Nucleus accumbens (tissue), 56 donors: Measurements from ENCODE around the gene TEX19.
"Not testable (repeated sequence)": the region's sequence is repeated elsewhere in the genome, so short reads cannot be mapped to it uniquely, and the experiment has no call there.

Source experiments
- DNase-seq, 56 donors: peaks; one replicate each; lab custom pipeline; 2025; lab: John Stamatoyannopoulos, UW

Gene TEX19

DNA sequence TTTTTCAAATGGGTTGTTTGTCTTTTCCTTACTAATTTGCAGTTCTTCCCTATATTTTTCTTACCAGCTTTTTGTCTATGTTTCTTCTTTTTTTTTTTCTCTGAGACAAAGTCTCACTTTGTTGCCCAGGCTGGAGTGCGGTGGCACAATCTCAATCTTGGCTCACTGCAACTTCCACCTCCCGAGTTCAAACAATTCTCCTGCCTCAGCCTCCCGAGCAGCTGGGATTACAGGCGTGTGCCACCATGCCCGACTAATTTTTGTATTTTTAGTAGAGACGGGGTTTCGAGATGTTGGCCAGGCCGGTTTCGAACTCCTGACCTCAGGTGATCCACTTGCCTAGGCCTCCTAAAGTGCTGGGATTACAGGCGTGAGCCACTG, 14.0 kb downstream of the TEX19 start:
- not testable (repeated sequence) for DNase-seq

DNA sequence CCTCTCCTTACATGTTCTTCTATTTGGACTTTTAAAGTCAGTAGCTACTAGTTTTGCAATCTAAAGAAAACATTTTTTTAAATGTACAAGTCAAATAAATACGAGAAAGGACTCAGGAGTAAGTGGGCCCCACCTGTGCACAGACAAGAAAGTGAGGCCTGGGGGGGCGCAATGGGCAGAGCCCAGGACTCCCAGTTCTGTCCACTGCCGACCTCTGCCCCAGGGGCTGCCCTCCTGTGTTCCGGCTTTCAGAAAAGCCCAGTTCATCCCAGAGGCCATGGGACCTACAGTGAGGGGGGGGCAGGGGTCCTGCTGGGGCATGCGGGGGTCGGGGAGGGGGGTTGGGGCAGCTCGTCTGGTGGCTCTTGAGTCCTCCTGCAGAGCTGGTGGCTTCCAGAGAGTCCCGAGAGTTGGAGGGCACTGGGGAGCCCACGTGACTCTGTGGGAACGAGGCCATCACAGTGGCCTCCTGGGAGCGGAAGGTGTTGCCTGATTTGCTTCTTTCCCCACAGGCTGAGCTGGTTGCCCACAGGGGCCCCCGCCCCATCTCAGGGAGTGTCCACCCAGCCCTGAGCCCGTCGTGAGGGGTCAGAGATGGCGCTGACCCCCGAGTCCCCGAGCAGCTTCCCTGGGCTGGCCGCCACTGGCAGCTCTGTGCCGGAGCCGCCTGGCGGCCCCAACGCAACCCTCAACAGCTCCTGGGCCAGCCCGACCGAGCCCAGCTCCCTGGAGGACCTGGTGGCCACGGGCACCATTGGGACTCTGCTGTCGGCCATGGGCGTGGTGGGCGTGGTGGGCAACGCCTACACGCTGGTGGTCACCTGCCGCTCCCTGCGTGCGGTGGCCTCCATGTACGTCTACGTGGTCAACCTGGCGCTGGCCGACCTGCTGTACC, 14.9 kb downstream of the TEX19 start:
- DNase-seq: no peak

DNA sequence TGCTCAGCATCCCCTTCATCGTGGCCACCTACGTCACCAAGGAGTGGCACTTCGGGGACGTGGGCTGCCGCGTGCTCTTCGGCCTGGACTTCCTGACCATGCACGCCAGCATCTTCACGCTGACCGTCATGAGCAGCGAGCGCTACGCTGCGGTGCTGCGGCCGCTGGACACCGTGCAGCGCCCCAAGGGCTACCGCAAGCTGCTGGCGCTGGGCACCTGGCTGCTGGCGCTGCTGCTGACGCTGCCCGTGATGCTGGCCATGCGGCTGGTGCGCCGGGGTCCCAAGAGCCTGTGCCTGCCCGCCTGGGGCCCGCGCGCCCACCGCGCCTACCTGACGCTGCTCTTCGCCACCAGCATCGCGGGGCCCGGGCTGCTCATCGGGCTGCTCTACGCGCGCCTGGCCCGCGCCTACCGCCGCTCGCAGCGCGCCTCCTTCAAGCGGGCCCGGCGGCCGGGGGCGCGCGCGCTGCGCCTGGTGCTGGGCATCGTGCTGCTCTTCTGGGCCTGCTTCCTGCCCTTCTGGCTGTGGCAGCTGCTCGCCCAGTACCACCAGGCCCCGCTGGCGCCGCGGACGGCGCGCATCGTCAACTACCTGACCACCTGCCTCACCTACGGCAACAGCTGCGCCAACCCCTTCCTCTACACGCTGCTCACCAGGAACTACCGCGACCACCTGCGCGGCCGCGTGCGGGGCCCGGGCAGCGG, 15.7 kb downstream of the TEX19 start:
- no peak for DNase-seq

DNA sequence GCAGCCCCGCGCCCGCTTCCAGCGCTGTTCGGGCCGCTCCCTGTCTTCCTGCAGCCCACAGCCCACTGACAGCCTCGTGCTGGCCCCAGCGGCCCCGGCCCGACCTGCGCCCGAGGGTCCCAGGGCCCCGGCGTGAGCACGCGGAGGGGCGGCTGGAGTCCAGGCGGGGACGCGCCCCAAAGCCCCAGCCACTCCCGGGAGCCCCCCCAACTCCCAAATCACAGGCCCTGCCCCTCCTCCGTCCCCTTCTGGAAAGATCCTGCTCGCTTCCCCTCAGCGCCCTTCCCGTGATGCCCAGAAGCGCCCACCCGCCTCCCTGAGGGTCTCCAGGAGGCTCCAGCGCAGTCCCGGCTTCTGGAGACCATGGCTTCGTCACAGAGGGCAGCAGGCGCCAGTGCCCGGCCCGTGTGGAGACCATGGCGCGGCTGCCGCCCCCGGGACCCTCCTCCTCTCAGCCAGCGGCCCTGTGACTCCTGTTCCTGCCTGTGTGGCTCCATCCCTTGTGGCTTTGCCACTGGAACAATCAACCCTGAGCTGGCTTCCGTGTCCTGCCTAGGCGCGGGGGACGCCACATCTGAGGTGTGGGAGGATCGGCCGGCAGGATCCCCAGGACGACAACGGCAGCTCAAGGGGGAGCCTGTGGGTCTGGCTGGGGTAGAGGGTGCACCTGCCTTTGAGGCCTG, 16.5 kb downstream of the TEX19 start:
- no peak for DNase-seq

DNA sequence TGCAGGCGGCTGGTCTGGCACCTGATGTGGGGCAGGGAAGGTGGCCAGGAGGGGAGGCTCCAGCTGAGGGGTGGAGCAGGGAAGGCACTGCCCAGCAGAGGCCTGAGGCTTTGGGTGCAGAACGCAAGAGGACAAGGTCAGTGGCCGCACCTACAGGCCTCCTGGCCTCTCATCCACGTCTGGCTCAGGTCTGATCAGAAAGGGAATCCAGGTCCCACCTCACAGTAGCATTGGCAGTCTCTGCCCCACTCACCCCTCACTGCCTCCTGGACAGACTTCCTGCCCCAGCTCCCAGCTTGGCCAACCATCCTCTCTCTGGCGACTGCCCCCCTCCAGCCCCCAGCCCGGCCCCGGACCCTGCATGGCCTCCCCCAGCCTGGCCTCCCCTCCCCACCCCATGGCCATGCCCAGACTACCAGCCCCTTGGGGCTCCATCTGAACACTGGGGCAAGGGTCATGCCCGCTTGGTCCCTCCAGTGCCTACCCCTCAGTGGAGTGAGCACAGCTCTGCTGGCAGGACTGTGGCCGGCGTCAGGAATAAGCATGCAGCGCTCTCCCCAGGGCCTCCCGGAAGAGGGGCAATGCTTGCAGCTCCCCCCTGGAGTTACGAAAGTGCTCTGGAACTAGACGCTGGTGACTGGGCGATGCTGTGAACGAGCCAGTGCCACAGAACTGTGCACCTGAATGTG, 17.1 kb downstream of the TEX19 start:
- no peak for DNase-seq

DNA sequence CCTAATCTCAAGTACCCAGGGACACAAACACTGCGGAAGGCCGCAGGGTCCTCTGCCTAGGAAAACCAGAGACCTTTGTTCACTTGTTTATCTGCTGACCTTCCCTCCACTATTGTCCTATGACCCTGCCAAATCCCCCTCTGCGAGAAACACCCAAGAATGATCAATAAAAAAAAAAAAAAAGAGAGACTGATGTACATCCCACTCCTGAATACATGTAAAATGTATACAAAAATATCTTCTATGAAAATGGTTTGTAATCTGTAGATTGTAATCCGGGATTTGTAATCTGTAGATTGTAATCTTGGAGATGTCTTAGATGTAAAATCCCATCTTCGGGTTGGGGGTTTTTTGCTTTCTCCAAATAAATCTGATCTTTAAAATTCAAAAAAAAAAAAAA, 18.2 kb downstream of the TEX19 start:
- not testable (repeated sequence) for DNase-seq

DNA sequence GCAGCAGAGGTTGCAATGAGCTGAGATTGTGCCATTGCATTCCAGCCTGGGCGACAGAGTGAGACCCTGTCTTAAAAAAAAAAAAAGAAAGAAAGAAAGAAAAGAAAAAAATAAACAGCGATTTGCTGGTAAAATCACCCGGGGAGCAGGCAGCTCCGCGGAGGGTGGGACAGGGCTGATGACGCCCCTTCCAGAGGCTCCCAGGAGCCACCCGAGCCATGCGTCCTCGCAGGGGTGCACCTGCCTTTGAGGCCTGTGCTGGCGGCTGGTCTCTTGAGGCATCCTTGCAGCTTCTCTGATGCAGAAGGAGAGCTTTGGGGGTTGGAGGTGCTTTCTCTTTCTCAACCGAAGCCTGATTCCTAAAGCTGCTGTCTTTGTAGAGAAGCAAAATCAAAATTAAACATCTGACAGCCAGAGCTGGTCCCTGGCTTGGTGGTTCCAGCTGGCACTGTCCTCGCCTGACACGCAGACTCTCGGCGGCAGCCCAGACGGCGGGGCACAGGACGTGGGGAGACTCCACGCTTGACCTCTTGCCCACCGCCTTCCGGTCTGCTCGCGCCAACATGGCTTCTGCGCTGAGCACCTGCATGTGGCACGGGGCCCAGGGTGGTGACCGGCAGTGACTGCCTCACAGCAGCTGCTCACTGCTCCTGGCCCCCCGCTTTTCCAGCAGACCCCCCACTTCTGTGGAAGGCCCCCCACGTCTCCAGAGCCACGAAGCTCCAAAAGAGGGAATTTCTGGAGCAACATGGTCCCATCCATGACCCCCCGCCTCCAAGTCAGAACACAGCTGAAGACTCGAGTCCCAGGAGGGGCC, 19.1 kb downstream of the TEX19 start:
- DNase-seq: no peak

DNA sequence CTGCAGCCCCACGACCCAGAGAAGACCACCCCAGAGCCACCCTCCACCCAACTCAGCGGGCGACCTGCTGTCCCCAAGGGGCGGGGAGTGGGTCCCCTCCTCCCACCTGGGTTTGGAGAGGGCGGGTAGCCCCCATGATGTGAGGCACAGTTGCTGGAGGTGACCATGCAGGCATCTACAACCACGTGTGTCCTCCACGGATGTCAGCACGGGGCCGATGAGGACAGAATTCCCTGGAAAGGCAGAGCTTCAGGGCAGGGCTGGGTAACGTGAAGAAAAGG, 19.6 kb downstream of the TEX19 start:
- no peak for DNase-seq

DNA sequence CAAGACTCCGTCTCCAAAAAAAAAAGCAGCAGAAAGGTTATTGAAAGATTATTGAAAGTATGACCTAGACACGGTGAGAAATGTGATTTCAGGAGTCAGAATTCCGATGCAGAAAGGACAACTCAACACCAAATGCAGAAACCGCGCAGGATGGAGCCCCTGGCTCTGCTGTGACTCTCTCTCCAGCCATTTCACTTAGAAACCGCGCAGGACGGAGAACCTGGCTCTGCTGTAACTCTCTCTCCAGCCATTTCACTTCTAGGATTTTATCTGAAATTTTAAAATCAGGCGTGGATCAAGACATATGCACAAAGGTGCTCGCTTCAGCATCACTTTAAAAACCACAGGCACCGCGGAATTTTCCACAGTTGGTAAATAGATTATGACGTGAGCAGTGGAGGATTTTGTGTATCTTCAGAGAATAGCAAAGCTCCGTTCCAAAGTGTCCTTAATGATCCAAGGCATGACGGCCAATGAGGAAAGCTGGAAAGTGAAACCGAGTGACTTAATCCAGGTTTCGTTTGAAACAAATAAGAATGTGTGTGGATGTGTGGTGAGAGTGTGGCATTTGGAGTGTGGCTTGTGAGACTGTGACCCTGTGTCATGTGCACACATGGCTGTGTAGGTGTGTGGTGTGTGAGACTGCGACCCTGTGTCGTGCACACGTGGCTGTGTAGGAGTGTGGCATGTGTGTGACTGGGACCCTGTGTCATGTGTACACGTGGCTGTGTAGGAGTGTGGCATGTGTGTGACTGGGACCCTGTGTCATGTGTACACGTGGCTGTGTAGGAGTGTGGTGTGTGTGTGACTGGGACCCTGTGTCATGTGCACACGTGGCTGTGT, 22.0 kb downstream of the TEX19 start:
- DNase-seq: no peak

DNA sequence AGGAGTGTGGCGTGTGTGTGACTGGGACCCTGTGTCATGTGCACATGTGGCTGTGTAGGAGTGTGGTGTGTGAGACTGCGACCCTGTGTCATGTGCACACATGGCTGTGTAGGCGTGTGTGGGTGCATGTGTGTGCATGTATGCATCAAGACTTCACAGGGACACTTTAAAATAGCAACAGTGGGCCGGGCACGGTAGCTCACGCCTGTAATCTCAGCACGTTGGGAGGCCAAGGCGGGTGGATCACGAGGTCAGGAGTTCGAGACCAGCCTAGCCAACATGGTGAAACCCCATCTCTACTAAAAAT, 22.6 kb downstream of the TEX19 start:
- not testable (repeated sequence) for DNase-seq

DNA sequence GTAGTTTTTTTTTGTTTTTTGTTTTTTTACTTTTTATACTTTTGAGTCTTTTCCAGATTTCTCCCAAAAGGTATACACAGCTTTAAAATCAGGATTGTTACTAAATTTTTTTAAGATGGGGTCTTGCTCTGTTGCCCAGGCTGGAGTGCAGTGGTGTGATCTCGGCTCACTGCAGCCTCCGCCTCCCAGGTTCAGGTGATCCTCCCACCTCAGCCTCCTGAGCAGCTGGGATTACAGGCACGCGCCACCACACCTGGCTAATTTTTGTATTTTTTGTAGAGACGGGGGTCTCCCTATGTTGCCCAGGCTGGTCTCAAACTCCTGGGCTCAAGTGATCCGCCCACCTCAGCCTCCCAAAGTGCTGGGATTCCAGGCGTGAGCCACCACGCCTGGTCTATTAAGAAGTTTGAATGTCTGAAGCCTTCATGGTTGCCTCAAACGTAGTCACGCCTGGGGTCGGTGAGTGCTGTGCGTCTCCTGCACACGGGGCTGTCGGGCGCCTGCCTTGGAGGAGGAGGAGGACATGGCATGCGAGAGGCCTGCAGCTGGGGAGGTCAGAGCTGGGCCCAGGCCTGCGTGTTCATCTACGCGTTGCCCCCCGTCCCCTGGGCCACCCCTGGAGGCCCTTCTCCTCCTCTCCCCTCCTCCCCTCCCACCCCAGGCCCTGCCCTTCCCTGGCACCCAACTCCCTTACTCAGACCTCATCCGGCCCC, 23.3 kb downstream of the TEX19 start:
- not testable (repeated sequence) for DNase-seq

DNA sequence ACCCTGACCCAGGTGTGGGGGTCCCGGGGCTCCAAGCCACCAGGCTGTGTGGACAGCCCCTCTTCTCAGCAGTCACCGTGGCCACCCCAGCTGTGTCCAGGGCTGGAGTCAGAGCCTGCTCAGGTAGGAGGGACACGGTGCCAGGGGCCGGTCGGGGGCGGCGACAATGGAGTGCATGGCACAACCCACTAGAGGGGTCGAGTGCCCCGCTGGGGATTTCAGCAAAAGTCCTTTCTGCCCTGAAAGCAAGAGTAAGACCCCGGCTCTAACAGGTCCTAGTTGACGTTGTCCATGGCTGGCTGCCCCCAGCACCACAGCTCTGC, 23.8 kb downstream of the TEX19 start:
- DNase-seq: no peak

DNA sequence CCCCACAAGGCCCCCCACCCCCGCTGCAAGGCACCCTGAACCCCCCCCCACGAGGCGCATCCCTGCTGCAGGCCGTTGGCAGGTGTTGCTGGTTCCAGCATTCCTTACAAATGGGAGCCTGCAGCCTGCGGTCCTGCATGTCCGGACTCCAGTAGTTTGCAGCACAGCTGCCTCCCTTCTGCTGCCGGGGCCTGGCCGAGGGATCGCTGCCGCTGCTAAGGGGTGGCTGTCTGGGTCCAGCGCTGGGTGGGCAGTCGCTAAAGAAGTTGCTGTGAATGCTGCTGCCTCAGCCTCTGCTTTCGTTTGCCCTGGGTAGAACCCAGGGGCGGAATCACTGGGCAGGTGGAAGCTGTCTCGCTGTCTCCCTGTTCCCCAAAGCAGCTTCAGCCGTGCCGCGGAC, 24.4 kb downstream of the TEX19 start:
- DNase-seq: no peak

DNA sequence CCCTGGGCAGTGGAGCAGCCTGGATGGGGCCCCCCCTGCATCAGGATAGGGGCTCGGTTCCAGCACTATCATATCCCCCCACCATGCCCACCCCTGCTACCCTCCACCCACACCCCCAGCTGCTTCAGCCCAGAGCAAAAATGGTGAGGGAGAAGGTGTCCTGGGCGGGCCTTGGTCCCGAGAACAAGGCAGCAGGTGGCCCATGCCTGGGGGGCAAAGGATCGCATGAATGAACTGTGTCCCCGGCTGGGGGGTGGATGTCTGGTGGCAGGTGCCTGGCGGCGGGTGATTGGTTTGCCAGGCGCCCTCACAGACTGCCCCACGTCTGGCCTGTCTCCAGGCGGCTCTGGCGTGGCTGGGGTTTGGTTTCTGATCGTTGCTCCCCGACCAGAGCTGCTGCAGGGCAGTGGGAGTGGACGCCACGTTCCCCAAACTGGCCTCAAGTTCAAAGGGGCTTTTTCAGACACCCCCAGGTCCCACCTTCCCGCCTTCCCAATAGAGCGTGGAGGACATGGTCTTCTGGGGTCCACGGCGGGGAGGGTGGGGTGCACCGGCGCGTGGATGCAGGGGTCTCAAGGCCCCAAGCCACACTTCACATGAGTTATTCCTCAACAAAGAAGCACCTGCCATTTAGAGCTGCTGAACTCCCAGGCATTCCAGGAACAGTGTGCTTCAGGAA, 25.1 kb downstream of the TEX19 start:
- no peak for DNase-seq

DNA sequence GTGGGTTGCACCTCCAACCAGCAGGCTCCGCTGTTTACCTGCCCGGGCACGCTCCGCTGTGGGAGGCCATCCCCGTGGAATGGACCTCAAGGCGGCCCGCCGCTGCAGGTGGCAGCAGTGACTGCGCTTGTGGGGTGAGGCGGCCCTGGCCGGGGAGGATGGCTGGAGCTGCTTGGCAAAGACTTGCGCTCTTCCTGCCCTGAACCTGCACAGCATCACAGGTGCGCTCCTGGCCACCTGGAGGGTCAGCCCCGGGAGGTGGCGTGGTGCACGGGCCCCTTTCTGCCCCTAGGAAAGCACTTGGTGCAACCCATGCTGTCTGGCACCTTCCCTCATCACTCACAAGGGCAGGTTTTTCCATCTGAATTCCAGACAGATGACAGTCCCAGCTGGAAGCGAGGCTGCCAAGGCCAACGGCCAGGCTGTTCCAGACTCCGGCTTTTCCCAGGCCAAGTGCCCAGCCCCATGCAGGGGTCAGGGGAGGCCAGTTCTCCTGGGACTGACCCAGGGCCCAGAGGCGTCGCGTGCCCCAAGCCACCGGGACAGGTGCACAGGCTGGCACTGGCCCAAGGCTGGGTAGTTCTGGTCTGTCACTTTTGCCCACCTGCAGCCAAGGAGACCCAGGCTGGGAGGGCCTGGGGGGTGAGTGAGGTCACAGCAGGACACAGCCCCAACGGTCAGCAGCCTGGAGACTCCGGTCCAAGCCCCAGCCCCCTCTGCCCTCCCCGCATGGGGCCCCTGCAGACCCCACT, 25.9 kb downstream of the TEX19 start:
- no peak for DNase-seq

DNA sequence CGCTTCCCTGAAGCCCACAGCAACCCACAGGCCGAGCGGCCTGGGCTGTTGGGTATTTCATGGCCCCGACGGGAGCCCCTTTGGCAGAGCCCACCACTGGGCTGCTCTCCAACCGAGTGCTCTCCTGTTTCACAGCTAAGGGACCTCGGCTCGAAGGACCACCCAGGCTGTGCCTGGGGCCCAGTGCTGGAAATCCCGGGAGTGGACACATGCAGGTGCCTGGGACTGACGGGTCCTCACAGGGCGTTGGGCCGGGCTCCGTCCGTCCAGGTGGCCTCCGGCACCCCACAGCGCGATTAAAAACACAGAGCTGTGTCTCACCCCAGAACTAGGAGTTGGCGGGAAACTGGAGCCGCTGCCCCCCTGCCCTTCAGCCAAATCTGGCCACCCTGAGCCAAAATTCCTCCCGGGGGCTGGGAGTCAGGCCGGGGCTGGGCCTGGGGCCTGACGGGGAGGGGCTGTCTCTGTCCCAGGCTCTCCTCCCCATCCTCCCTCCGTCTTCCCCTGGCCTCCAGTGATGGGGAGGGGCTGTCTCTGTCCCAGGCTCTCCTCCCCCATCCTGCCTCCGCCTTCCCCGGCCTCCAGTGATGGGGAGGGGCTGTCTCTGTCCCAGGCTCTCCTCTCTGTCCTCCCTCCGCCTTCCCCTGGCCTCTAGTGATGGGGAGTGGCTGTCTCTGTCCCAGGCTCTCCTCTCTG, 26.7 kb downstream of the TEX19 start:
- DNase-seq: no peak

DNA sequence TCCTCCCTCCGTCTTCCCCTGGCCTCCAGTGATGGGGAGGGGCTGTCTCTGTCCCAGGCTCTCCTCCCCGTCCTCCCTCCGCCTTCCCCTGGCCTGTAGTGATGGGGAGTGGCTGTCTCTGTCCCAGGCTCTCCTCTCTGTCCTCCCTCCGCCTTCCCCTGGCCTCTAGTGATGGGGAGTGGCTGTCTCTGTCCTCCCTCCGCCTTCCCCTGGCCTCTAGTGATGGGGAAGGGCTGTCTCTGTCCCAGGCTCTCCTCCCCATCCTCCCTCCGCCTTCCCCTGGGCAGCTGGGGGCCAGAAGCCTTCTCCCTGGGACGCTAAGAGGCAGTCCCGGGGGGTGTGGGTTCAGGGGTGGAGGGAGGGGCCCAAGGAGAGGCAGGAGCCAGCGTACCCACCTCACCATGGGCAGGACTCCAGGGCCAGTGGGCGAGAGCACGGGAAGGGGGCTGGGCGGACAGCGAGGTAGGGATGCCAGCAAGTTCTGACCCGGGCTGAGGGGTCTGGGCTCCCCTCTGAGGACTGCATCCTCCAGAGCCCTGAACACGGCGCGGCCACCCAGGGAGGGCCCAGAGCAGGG, 27.3 kb downstream of the TEX19 start:
- no peak for DNase-seq
